ENCODE measurements around the gene ANKRD17. TPM values are rescaled to one million over a fixed set of nuclear protein-coding genes. Genes with fewer than 3 reads are reported as not detected.
A peak's percentile ranks its signal among the peaks of the same experiment; 100 is the strongest.

Gene ANKRD17
- total and polyA plus RNA-seq, 9 of the 15 experiments (the other 6 are each of a cell fraction or from before 2014, with no cell fraction given) = 25.5 to 86.9 (median 52.2) TPM

GRCh38 chr4:73068491-73069337 is 189.9 kb downstream of the ANKRD17 start (continued):
- TF ChIP-seq HMBOX1 (IDR thresholded peaks at IDR 0.05) (peak; percentile 25; the same call in 1 of the 2 replicates), SREBF2 (CRISPR knock-in tag; IDR thresholded peaks at IDR 0.05) (no peak), KDM1A (IDR thresholded peaks at IDR 0.05) (no peak), MTA3 (IDR thresholded peaks at IDR 0.05; ENCODE audit: borderline replicate concordance) (no peak), NKRF (IDR thresholded peaks at IDR 0.05; ENCODE audit: borderline replicate concordance) (no peak), HNRNPL (IDR thresholded peaks at IDR 0.05; ENCODE audit: low read depth, low read length) (no peak), PHTF2 (CRISPR knock-in tag; IDR thresholded peaks at IDR 0.05) (no peak), ESRRB (CRISPR knock-in tag; IDR thresholded peaks at IDR 0.05; ENCODE audit: borderline replicate concordance) (no peak), TRIM28 (IDR thresholded peaks at IDR 0.05) (no peak), FOXO4 (CRISPR knock-in tag; IDR thresholded peaks at IDR 0.05) (0 out of 2 replicates have a peak, but pooled peaks have one; percentile 10), ZNF274 (IDR thresholded peaks at IDR 0.05; ENCODE audit: borderline replicate concordance, low read depth, low read length) (no peak), SMARCE1 (IDR thresholded peaks at IDR 0.05) (0 out of 2 replicates have a peak, but pooled peaks have one; percentile 15), DEAF1 (CRISPR knock-in tag; IDR thresholded peaks at IDR 0.05) (no peak), NFXL1 (CRISPR knock-in tag; IDR thresholded peaks at IDR 0.05) (no peak), ERF (CRISPR knock-in tag; IDR thresholded peaks at IDR 0.05) (no peak), RUNX1 (IDR thresholded peaks at IDR 0.05; ENCODE audit: low read depth) (no peak), RBBP5 (IDR thresholded peaks at IDR 0.05; ENCODE audit: borderline replicate concordance, insufficient read depth, low read length, poor library complexity, severe bottlenecking) (no peak), NR2C1 (IDR thresholded peaks at IDR 0.05) (no peak), NR2C1 (tag; IDR thresholded peaks at IDR 0.05) (0 out of 2 replicates have a peak, but pooled peaks have one; percentile 15), DACH1 (IDR thresholded peaks at IDR 0.05; ENCODE audit: partially characterized antibody) (peak; percentile 23), TFE3 (CRISPR knock-in tag; IDR thresholded peaks at IDR 0.05) (no peak)
